ENCODE data around the gene CD226. TPM values are rescaled to one million over a fixed set of nuclear protein-coding genes. Genes with fewer than 3 reads are reported as not detected.

Gene CD226
- total RNA-seq, 1 experiment from 2014 or later: 6.4 TPM

DNA sequence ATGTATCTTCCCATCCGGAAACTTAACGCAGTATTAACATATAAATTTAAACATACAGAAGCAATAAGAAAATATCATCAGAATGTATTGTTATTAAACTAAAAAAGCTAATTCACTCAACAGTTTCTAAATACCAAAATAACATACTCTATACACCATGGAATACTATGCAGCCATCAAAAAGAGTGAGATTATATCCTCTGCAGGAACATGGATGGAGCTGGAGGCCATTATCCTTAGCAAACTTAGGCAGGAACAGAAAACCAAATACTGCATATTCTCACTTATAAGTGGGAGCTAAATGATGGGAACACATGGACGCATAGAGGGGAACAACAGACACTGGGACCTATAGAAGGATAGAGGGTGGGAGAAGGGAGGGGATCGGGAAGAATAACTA, 127.1 kb downstream of the CD226 start:
- DNase-seq: no peak
- Histone ChIP-seq H2AFZ (ENCODE audit: low read length) (no peak overlapping the region), H3K4me1 (ENCODE audit: low read length) (no peaks in the 10 kb centered on the region), H3K27me3 (ENCODE audit: low read length) (no peaks in the 10 kb centered on the region), H3K36me3 (ENCODE audit: insufficient read depth, low read length) (no peaks in the 10 kb centered on the region), H3K9ac (ENCODE audit: low read length) (no peak overlapping the region), H3K79me2 (ENCODE audit: low read length) (no peaks in the 10 kb centered on the region), H4K20me1 (ENCODE audit: insufficient read depth, low read depth, low read length) (no peaks in the 10 kb centered on the region), H3K4me3 (ENCODE audit: low read length) (no peak overlapping the region), H3K4me2 (ENCODE audit: low read depth, low read length, poor library complexity, severe bottlenecking) (no peak overlapping the region), H3K27ac (ENCODE audit: low read length) (no peak overlapping the region), H3K9me3 (ENCODE audit: low read length) (no peaks in the 10 kb centered on the region), H3K9me2 (replicated peaks; ENCODE audit: insufficient read depth, low read length) (no peaks in the 10 kb centered on the region)

DNA sequence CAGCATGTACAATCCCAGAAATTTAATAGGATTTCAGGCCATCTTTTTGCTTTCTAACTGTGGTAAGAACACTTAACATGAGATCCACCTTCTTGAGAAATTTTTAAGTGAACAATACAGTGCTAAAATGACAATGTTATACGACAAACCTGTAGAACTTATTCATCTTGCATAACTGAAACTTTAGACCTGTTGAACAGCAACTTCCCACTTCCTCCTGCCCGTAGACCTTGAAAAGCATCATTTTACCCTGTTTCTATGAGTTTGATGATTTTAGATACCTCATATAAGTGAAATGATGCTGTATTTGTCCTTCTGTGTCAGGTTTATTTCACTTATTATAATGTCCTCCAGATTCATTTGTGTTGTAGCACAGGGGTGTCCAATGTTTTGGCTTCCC, 128.2 kb downstream of the CD226 start:
- Histone ChIP-seq H3K9ac (ENCODE audit: low read length) (no peak overlapping the region), H3K4me3 (ENCODE audit: low read length) (no peak overlapping the region), H3K27me3 (ENCODE audit: low read length) (no peaks in the 10 kb centered on the region), H3K4me2 (ENCODE audit: low read depth, low read length, poor library complexity, severe bottlenecking) (no peak overlapping the region), H3K4me1 (ENCODE audit: low read length) (no peaks in the 10 kb centered on the region), H3K9me3 (ENCODE audit: low read length) (no peaks in the 10 kb centered on the region), H4K20me1 (ENCODE audit: insufficient read depth, low read depth, low read length) (no peaks in the 10 kb centered on the region), H2AFZ (ENCODE audit: low read length) (no peak overlapping the region), H3K36me3 (ENCODE audit: insufficient read depth, low read length) (no peaks in the 10 kb centered on the region), H3K79me2 (ENCODE audit: low read length) (no peaks in the 10 kb centered on the region), H3K9me2 (replicated peaks; ENCODE audit: insufficient read depth, low read length) (no peaks in the 10 kb centered on the region), H3K27ac (ENCODE audit: low read length) (no peak overlapping the region)
- no peak for DNase-seq

DNA sequence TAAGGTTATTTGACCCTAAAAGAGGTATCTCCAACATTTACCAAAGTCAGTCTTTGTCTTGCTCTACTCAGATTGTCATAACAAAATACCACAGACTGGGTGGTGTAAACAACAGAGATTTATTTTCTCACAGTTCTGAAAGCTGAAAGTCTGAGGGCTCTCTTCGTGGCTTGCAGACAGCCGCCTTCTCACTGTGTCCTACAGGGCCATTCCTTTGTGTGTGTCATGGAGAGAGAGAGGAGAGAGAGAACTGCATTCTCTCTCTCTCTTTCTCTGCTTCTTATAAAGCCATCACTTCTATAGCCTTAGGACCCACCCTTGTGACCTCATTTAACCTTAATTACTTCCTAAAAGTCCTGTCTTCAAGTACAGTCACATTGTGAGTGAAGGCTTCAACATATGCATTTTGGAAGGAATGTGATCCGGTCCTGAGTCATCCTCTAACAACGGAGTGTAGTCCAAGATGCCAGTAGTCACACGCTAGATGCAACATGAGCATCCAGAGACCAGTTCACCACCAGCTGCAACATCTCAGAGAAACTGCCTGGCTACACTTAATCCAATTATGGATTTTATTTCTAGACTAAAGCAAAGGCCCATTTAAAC, 130.2 kb downstream of the CD226 start:
- no peak overlapping the region for H3K9ac ChIP-seq (ENCODE audit: low read length)

DNA sequence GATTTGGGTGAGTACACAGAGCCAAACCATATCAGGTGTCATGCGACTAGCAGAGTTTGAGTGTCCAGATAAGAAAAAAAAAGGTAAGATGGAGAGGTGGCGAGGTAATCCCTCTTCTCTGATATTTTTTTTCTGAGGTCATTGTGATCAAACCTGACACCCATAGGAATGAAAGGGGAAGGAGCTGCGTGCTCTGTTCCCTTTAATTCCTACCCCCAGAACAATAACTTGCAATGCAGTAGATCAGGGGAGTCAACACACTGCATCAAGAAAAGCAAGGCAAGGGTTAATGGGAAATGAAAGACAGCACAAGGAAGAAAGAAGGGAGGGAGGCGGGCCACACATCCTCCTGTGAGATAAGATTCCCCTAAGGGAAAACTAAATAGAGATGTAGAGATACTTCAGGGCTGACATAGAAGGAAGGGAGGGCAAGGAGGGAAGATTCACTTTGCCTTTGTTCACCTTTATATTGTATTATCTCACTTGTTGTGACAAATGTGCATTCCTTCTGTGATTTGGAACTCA, 132.8 kb downstream of the CD226 start:
- H3K4me1 ChIP-seq (ENCODE audit: low read length): no peaks in the 10 kb centered on the region
- no peak overlapping the region for H2AFZ ChIP-seq (ENCODE audit: low read length)
- H3K36me3 ChIP-seq (ENCODE audit: insufficient read depth, low read length): no peaks in the 10 kb centered on the region
- H3K4me2 ChIP-seq (ENCODE audit: low read depth, low read length, poor library complexity, severe bottlenecking): no peak overlapping the region
- H3K4me3 ChIP-seq (ENCODE audit: low read length): no peak overlapping the region
- H3K9me3 ChIP-seq (ENCODE audit: low read length): no peaks in the 10 kb centered on the region
- no peaks in the 10 kb centered on the region for H4K20me1 ChIP-seq (ENCODE audit: insufficient read depth, low read depth, low read length)
- no peak for DNase-seq
- no peaks in the 10 kb centered on the region for H3K27me3 ChIP-seq (ENCODE audit: low read length)
- H3K9me2 ChIP-seq (replicated peaks; ENCODE audit: insufficient read depth, low read length): no peaks in the 10 kb centered on the region
- no peaks in the 10 kb centered on the region for H3K79me2 ChIP-seq (ENCODE audit: low read length)
- no peak overlapping the region for H3K27ac ChIP-seq (ENCODE audit: low read length)
- no peak overlapping the region for H3K9ac ChIP-seq (ENCODE audit: low read length)

More for the DNA sequence above, 130.2 kb downstream of the CD226 start:
- Histone ChIP-seq H2AFZ (ENCODE audit: low read length) (no peak overlapping the region), H3K27me3 (ENCODE audit: low read length) (no peaks in the 10 kb centered on the region), H3K27ac (ENCODE audit: low read length) (no peak overlapping the region), H3K9me2 (replicated peaks; ENCODE audit: insufficient read depth, low read length) (no peaks in the 10 kb centered on the region), H3K4me2 (ENCODE audit: low read depth, low read length, poor library complexity, severe bottlenecking) (no peak overlapping the region), H3K4me1 (ENCODE audit: low read length) (no peaks in the 10 kb centered on the region), H3K79me2 (ENCODE audit: low read length) (no peaks in the 10 kb centered on the region), H3K9me3 (ENCODE audit: low read length) (no peaks in the 10 kb centered on the region), H4K20me1 (ENCODE audit: insufficient read depth, low read depth, low read length) (no peaks in the 10 kb centered on the region), H3K4me3 (ENCODE audit: low read length) (no peak overlapping the region), H3K36me3 (ENCODE audit: insufficient read depth, low read length) (no peaks in the 10 kb centered on the region)
- no peak for DNase-seq

DNA sequence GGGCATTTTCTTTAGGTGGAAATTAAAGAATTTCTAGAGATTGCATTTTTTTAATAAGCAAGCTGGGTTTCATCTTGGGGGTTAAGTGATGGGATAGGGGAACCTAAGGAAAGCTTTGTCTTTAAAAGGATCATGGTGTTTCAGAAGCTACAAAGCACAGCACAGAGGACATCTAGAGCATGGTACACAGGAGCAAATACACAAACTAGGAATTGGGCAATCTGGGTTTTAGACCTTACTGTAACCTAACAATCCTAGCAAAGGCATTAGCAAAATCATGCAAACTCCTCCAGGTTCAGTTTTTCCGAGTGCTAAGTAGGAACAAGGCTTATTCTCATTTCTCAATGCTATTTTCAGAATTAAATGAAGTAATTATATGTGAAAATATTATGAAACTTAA, 134.1 kb downstream of the CD226 start:
- H3K4me1 ChIP-seq (ENCODE audit: low read length): no peaks in the 10 kb centered on the region
- H2AFZ ChIP-seq (ENCODE audit: low read length): no peak overlapping the region

DNA sequence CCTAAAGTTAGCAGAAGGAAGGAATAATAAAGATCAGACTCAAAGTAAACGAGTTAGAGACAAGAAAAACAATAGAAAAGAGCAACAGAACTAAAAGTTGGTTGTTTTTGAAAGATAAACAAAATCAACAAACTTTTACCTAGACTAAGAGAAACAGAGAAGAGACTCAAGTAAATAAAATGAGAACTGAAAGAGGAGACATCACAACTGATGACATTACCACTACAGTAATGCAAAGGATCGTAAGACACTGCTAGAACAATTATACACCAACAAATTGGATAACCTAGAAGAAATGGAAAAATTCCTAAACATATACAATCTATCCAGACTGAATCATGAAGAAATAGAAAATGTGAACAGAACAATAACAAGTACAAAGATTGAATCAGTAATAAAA, 139.3 kb downstream of the CD226 start:
- Histone ChIP-seq H3K9me2 (replicated peaks; ENCODE audit: insufficient read depth, low read length) (no peaks in the 10 kb centered on the region), H3K4me1 (ENCODE audit: low read length) (no peaks in the 10 kb centered on the region), H4K20me1 (ENCODE audit: insufficient read depth, low read depth, low read length) (no peaks in the 10 kb centered on the region), H3K9me3 (ENCODE audit: low read length) (no peaks in the 10 kb centered on the region), H3K27ac (ENCODE audit: low read length) (no peak overlapping the region), H3K4me2 (ENCODE audit: low read depth, low read length, poor library complexity, severe bottlenecking) (no peak overlapping the region), H2AFZ (ENCODE audit: low read length) (no peak overlapping the region), H3K9ac (ENCODE audit: low read length) (no peak overlapping the region), H3K4me3 (ENCODE audit: low read length) (no peak overlapping the region), H3K27me3 (ENCODE audit: low read length) (no peaks in the 10 kb centered on the region), H3K79me2 (ENCODE audit: low read length) (no peaks in the 10 kb centered on the region), H3K36me3 (ENCODE audit: insufficient read depth, low read length) (no peaks in the 10 kb centered on the region)
- no peak for DNase-seq

More for the DNA sequence above, 134.1 kb downstream of the CD226 start:
- Histone ChIP-seq H3K4me2 (ENCODE audit: low read depth, low read length, poor library complexity, severe bottlenecking) (no peak overlapping the region), H3K4me3 (ENCODE audit: low read length) (no peak overlapping the region), H3K36me3 (ENCODE audit: insufficient read depth, low read length) (no peaks in the 10 kb centered on the region), H3K27me3 (ENCODE audit: low read length) (no peaks in the 10 kb centered on the region), H3K27ac (ENCODE audit: low read length) (no peak overlapping the region), H3K9me3 (ENCODE audit: low read length) (no peaks in the 10 kb centered on the region), H4K20me1 (ENCODE audit: insufficient read depth, low read depth, low read length) (no peaks in the 10 kb centered on the region), H3K9me2 (replicated peaks; ENCODE audit: insufficient read depth, low read length) (no peaks in the 10 kb centered on the region), H3K9ac (ENCODE audit: low read length) (no peak overlapping the region), H3K79me2 (ENCODE audit: low read length) (no peaks in the 10 kb centered on the region)
- DNase-seq: no peak

DNA sequence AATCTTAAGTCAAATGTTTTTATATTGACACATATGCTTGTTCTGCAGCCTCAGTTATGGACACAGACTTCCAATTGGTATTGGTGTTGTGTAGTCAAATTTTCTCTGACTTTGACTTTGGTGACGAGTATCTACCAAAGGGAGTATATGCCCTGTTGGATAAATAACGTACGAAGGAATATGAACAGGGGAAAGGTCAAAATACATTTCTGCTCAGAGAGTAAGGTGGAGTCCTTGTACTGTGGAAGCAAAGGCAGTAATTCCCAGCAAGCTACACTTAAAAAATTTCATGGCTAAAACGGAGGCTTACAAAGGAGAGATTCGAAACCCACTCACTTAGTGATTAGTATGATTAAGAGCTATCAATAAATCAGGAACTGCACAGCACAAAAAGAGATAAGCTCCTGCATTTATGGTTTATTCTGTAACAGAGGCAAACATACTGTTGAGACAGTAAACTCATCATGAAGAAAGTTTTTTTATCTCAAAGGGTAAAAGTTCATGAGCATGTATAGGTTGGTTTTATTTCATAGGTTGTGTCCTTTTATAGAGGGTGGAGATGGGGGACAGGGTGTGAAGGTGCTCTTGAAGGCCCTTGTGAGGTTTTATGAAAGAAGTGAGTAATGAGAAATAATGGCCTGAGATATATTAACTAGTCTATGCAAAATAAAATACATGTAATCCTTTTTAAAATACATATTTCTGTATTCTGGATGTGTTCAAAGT, 142.7 kb downstream of the CD226 start:
- Histone ChIP-seq H3K79me2 (ENCODE audit: low read length) (no peaks in the 10 kb centered on the region), H3K27ac (ENCODE audit: low read length) (no peak overlapping the region), H3K4me2 (ENCODE audit: low read depth, low read length, poor library complexity, severe bottlenecking) (no peak overlapping the region), H3K9me2 (replicated peaks; ENCODE audit: insufficient read depth, low read length) (no peaks in the 10 kb centered on the region), H3K9me3 (ENCODE audit: low read length) (no peaks in the 10 kb centered on the region), H3K9ac (ENCODE audit: low read length) (no peak overlapping the region), H2AFZ (ENCODE audit: low read length) (no peak overlapping the region), H4K20me1 (ENCODE audit: insufficient read depth, low read depth, low read length) (no peaks in the 10 kb centered on the region), H3K36me3 (ENCODE audit: insufficient read depth, low read length) (no peaks in the 10 kb centered on the region), H3K4me1 (ENCODE audit: low read length) (no peaks in the 10 kb centered on the region), H3K4me3 (ENCODE audit: low read length) (no peak overlapping the region), H3K27me3 (ENCODE audit: low read length) (no peaks in the 10 kb centered on the region)
- DNase-seq: no peak

Data from Karpas-422 (cell line).